HepG2 (cell line): ENCODE data around the gene COG4. TPM values are rescaled to one million over a fixed set of nuclear protein-coding genes. Genes with fewer than 3 reads are reported as not detected.
A peak's percentile ranks its signal among the peaks of the same experiment; 100 is the strongest.

Experiments used
- ATAC-seq: fragments of 200-7000 bp; cut with Tn5 transposase; 3 replicates; pipeline ENCODE4 v1.9.1; 2020; ENCODE audit warnings: mild to moderate bottlenecking, moderate library complexity
- BruUV-seq: library from RNA; stranded (reverse); fragments of 400-500 nt; replicated peaks from 2 replicates; lab custom pipeline; 2021; lab: Mats Ljungman, UMichigan
- CTCF ChIA-PET: fragments of 300-600 bp; formaldehyde crosslinking; extraction: SDS; loops from one replicate; lab custom pipeline; 2021; ENCODE audit warnings: low total read pairs, inconsistent platforms, low intra/inter-chr PET ratio; lab: Yijun Ruan, JAX
- POLR2A ChIA-PET: fragments of 350-600 bp; sonication (Branson Sonifier 250); formaldehyde crosslinking; loops from one replicate; lab custom pipeline; 2020; ENCODE audit warnings: antibody characterized with exemption, inconsistent platforms; lab: Yijun Ruan, JAX
- DNase-seq: peaks from one replicate; pipeline ENCODE4 v3.0.0-alpha.2; 2015; ENCODE audit warnings: low spot score
- FAIRE-seq: peaks from 3 replicates; lab custom pipeline; 2011; peaks lifted over from hg19 to GRCh38; lab: Jason Lieb, UNC
- H2AFZ ChIP-seq: one replicate; pipeline ENCODE4 v1.6.1; 2011; ENCODE audit warnings: low read length, inconsistent platforms
- H3K27ac ChIP-seq: fragments of 300-600 bp; 3 replicates; pipeline ENCODE4 v1.8.0; 2011; ENCODE audit warnings: mixed run types, mild to moderate bottlenecking, mixed read lengths, low read length, inconsistent platforms; ENCODE audit not compliant: insufficient read depth; ENCODE audit errors: extremely low read length
- H3K27me3 ChIP-seq, 2 experiments: fragments of 200-600 bp in 1 of 2; 2 replicates in 1 of 2; 3 replicates in 1 of 2; pipeline versions ENCODE4 v1.6.0 to v1.8.0; 2011; ENCODE audit warnings: low read length in 2 of 2, mild to moderate bottlenecking in 2 of 2, moderate library complexity in 2 of 2, inconsistent platforms in 1 of 2; ENCODE audit not compliant: insufficient read depth in 2 of 2, control insufficient read depth in 1 of 2
- H3K36me3 ChIP-seq, 2 experiments: fragments of 200-600 bp in 1 of 2; replicated peaks in 1 of 2; 2 replicates in 1 of 2; 3 replicates in 1 of 2; pipeline versions ENCODE4 v1.5.1 to v1.8.0; 2011; ENCODE audit warnings: low read length in 2 of 2, inconsistent platforms in 1 of 2; ENCODE audit not compliant: insufficient read depth in 2 of 2, control insufficient read depth in 1 of 2
- H3K4me1 ChIP-seq: 2 replicates; pipeline ENCODE4 v1.5.1; 2012; ENCODE audit warnings: low read length, inconsistent platforms; ENCODE audit not compliant: insufficient read depth
- H3K4me2 ChIP-seq: 2 replicates; pipeline ENCODE4 v1.6.0; 2011; ENCODE audit warnings: low read depth, low read length, inconsistent platforms
- H3K4me3 ChIP-seq, 3 experiments: fragments of 200-600 bp in 1 of 3; sonication (generic), shearing (Covaris generic) in 1 of 3; replicated peaks in 1 of 3; 2 replicates each; pipeline ENCODE4 v1.5.1; 2011 to 2016; ENCODE audit warnings: low read length in 3 of 3, inconsistent platforms in 2 of 3, low read depth in 2 of 3, mild to moderate bottlenecking in 2 of 3, control low read depth in 1 of 3, mixed read lengths in 1 of 3; ENCODE audit not compliant: insufficient read depth in 1 of 3
- H3K79me2 ChIP-seq: one replicate; pipeline ENCODE4 v1.6.1; 2011; ENCODE audit warnings: low read length, inconsistent platforms; ENCODE audit not compliant: insufficient read depth
- H3K9ac ChIP-seq: 2 replicates; pipeline ENCODE4 v1.6.0; 2011; ENCODE audit warnings: mild to moderate bottlenecking, low read depth, low read length, inconsistent platforms; ENCODE audit not compliant: insufficient read depth
- H3K9me3 ChIP-seq: 2 replicates; pipeline ENCODE4 v1.5.1; 2012; ENCODE audit warnings: mild to moderate bottlenecking, low read length
- H4K20me1 ChIP-seq: 2 replicates; pipeline ENCODE4 v1.6.0; 2011; ENCODE audit warnings: inconsistent platforms, mild to moderate bottlenecking, low read length, moderate library complexity; ENCODE audit not compliant: insufficient read depth
- ATAD3A ChIP-seq: sonication (generic); formaldehyde crosslinking; IDR thresholded peaks from 2 replicates; pipeline ENCODE4 v1.4.0; 2020; ENCODE audit warnings: missing genetic modification reagents
- GTF3A ChIP-seq: sonication (generic); formaldehyde crosslinking; conservative IDR thresholded peaks from 2 replicates; pipeline ENCODE4 v1.4.0; 2020; ENCODE audit warnings: mild to moderate bottlenecking, missing genetic modification reagents
- HHEX ChIP-seq: IDR thresholded peaks from 2 replicates; pipeline ENCODE4 v1.6.1; 2016; ENCODE audit warnings: control low read depth
- IKZF1 ChIP-seq: fragments of 450-650 bp; IDR thresholded peaks from 2 replicates; pipeline ENCODE4 v1.7.1; 2016
- KDM5B ChIP-seq: sonication (generic); formaldehyde crosslinking; IDR thresholded peaks from 2 replicates; pipeline ENCODE4 v1.4.0; 2020; ENCODE audit warnings: missing genetic modification reagents, mild to moderate bottlenecking, borderline replicate concordance
- KMT2B ChIP-seq: IDR thresholded peaks from 2 replicates; pipeline ENCODE4 v1.6.1; 2016; ENCODE audit warnings: missing genetic modification reagents, missing compliant biosample characterization
- MAFG ChIP-seq: sonication (generic); formaldehyde crosslinking; IDR thresholded peaks from 2 replicates; pipeline ENCODE4 v1.5.1; 2020; ENCODE audit warnings: mild to moderate bottlenecking, missing genetic modification reagents
- MYPOP ChIP-seq: sonication (generic); formaldehyde crosslinking; IDR thresholded peaks from 2 replicates; pipeline ENCODE4 v1.8.1; 2023; ENCODE audit warnings: mild to moderate bottlenecking, moderate library complexity, missing genetic modification reagents
- PAF1 ChIP-seq: IDR thresholded peaks from 2 replicates; pipeline ENCODE4 v1.6.1; 2016; ENCODE audit warnings: missing genetic modification reagents, missing compliant biosample characterization
- RAD51 ChIP-seq: fragments of 450-650 bp; IDR thresholded peaks from 2 replicates; pipeline ENCODE4 v1.6.1; 2016; ENCODE audit warnings: borderline replicate concordance
- RBM22 ChIP-seq: fragments of 200-400 bp; formaldehyde crosslinking; optimal IDR thresholded peaks from 2 replicates; pipeline ENCODE3; 2017; ENCODE audit warnings: mild to moderate bottlenecking, low read length, moderate library complexity
- TP53 ChIP-seq: sonication (generic); formaldehyde crosslinking; conservative IDR thresholded peaks from 2 replicates; pipeline ENCODE4 v1.4.0; 2020; ENCODE audit warnings: missing genetic modification reagents
- ZBTB8A ChIP-seq: sonication (generic); formaldehyde crosslinking; IDR thresholded peaks from 2 replicates; pipeline ENCODE4 v1.4.0; 2020; ENCODE audit warnings: mild to moderate bottlenecking, low read depth, missing genetic modification reagents, borderline replicate concordance
- ZFP62 ChIP-seq: sonication (generic); formaldehyde crosslinking; IDR thresholded peaks from 2 replicates; pipeline ENCODE4 v1.4.0; 2020; ENCODE audit warnings: missing genetic modification reagents
- ZFY ChIP-seq: sonication (generic); formaldehyde crosslinking; IDR thresholded peaks from 2 replicates; pipeline ENCODE4 v1.4.0; 2020; ENCODE audit warnings: missing genetic modification reagents
- ZNF337 ChIP-seq: sonication (generic); formaldehyde crosslinking; IDR thresholded peaks from 2 replicates; pipeline ENCODE4 v1.5.1; 2020; ENCODE audit warnings: missing genetic modification reagents, low read depth, mild to moderate bottlenecking, borderline replicate concordance
- ZNF672 ChIP-seq: sonication (generic); formaldehyde crosslinking; IDR thresholded peaks from 2 replicates; pipeline ENCODE4 v1.8.1; 2022; ENCODE audit warnings: missing genetic modification reagents
- WGBS: methylation state at CpG from one replicate; pipeline ENCODE4 v1.1.6; 2017; ENCODE audit warnings: low lambda C conversion rate; 5-methylcytosine and 5-hydroxymethylcytosine counted together
- in situ Hi-C: cut with HindIII; loops from 2 replicates; pipeline ENCODE4 v1.10.0; 2017; ENCODE audit warnings: low pct_unique_long_range_greater_than_20kb; ENCODE audit not compliant: extremely low pct_ligation_motif_present
- intact Hi-C: fragments of 100-400 bp; cut with micrococcal nuclease; formaldehyde crosslinking; loops from one replicate; pipeline ENCODE4 v1.10.0; 2022; ENCODE audit not compliant: unreplicated experiment
- polyA plus RNA-seq, 8 experiments: library from polyadenylated mRNA; depleted of rRNA in 3 of 8; stranded (reverse) in 7 of 8; unstranded in 1 of 8; fragments of >200 nt; fragmentation: Illumina TruSeq in 4 of 8; extraction: Trizol in 4 of 8; gene quantifications; 2 replicates each; pipeline versions ENCODE4 v1.2.1 to v1.2.3, GENCODE V29; 2011 to 2016; ENCODE audit warnings: low read depth in 4 of 8, missing spikeins in 1 of 8, mixed read lengths in 1 of 8; ENCODE audit not compliant: insufficient read depth in 1 of 8
- total RNA-seq, 5 experiments: library from RNA; depleted of rRNA; stranded (reverse); fragments of >200 nt; fragmentation: Illumina TruSeq; extraction: Trizol; gene quantifications; 2 replicates each; pipeline ENCODE4 v1.2.3, GENCODE V29; 2016; ENCODE audit warnings: low read depth in 1 of 5

Gene COG4
- total and polyA plus RNA-seq, 2 of the 13 experiments (the other 11 are each of a cell fraction or from before 2014, with no cell fraction given) = 51.1 to 73.8 TPM

- TF ChIP-seq ZFP62 (CRISPR knock-in tag) = 0 out of 2 replicates have a peak, but pooled peaks have one; percentile 17
- TF ChIP-seq ATAD3A (CRISPR knock-in tag) = no peak
- TF ChIP-seq ZNF672 (CRISPR knock-in tag) = no peak
- 0 out of 2 replicates have a peak, but pooled peaks have one; percentile 69 for TF ChIP-seq GTF3A (CRISPR knock-in tag)
- TF ChIP-seq ZNF337 (CRISPR knock-in tag) = no peak
- TF ChIP-seq TP53 (CRISPR knock-in tag) = 0 out of 2 replicates have a peak, but pooled peaks have one; percentile 16
- no peak for TF ChIP-seq MAFG (CRISPR knock-in tag)
- peak; percentile 74; the same call in 1 of the 2 replicates for TF ChIP-seq KDM5B
- no peak for TF ChIP-seq MYPOP (CRISPR knock-in tag)
- no peak for TF ChIP-seq ZBTB8A (CRISPR knock-in tag)
- no peak for TF ChIP-seq ZFY (CRISPR knock-in tag)
- TF ChIP-seq RAD51 = no peak
- no peak for TF ChIP-seq HHEX (CRISPR knock-in tag)
These were observed at the start of gene COG4 (continued) for GRCh38 chr16:70523076-70523742.

- H3K27ac ChIP-seq = no peak overlapping the region
- H3K27me3 ChIP-seq = no peaks in the 10 kb centered on the region
- H3K4me2 ChIP-seq = no peak overlapping the region
- H3K79me2 ChIP-seq = no peaks in the 10 kb centered on the region
- H2AFZ ChIP-seq = no peak overlapping the region
- no TSS peak for BruUV-seq
- H3K9ac ChIP-seq = no peak overlapping the region
- peaks cover 21% of the 10 kb centered on the region; the same call in 1 of the 2 replicates for H4K20me1 ChIP-seq
- in situ Hi-C loops (no loop called here), intact Hi-C loops (no loop called here)
- H3K9me3 ChIP-seq = no peaks in the 10 kb centered on the region
- H3K4me1 ChIP-seq = no peaks in the 10 kb centered on the region
- ATAC-seq = no peak
- no peak for DNase-seq
- no peak for FAIRE-seq
- TF ChIP-seq IKZF1 (no peak), RBM22 (peak; percentile 10), PAF1 (CRISPR knock-in tag) (0 out of 2 replicates have a peak, but pooled peaks have one; percentile 22), KMT2B (no peak)
- peaks cover 49 to 65% of the 10 kb centered on the region in 2 experiments for H3K36me3 ChIP-seq
- ChIA-PET POLR2A (no interaction called here), CTCF (no interaction called here)
- WGBS = 92% methylated on average over 2 of the region's 2 CpGs
- no peak overlapping the region for H3K4me3 ChIP-seq
These were observed 49.5 kb upstream of the COG4 start for GRCh38 chr16:70572926-70573270.
